ENCODE results near the gene AXIN1. TPM values are rescaled to one million over a fixed set of nuclear protein-coding genes. Genes with fewer than 3 reads are reported as not detected.

AXIN1 gene
- total and polyA plus RNA-seq, 9 of the 15 experiments (the other 6 are each of a cell fraction or from before 2014, with no cell fraction given) = 0.42 to 58.0 (median 25.9) TPM

GRCh38 chr16:396605-397004, 44.1 kb upstream of the AXIN1 start (continued):
- TF ChIP-seq PREB (CRISPR knock-in tag; IDR thresholded peaks at IDR 0.05) (no peak), RERE (CRISPR knock-in tag; IDR thresholded peaks at IDR 0.05; ENCODE audit: borderline replicate concordance) (no peak), NR4A1 (CRISPR knock-in tag; IDR thresholded peaks at IDR 0.05) (no peak), NR4A1 (tag; IDR thresholded peaks at IDR 0.05) (no peak), PRDM10 (IDR thresholded peaks at IDR 0.05; ENCODE audit: partially characterized antibody) (no peak), PCBP1 (IDR thresholded peaks at IDR 0.05; ENCODE audit: low read depth, low read length, poor library complexity, severe bottlenecking) (no peak), ZBTB34 (CRISPR knock-in tag; IDR thresholded peaks at IDR 0.05) (no peak), PKNOX1 (IDR thresholded peaks at IDR 0.05) (no peak), ZNF280B (CRISPR knock-in tag; IDR thresholded peaks at IDR 0.05) (no peak), ZNF134 (CRISPR knock-in tag; conservative IDR thresholded peaks at IDR 0.05) (no peak), ATF4 (CRISPR knock-in tag; IDR thresholded peaks at IDR 0.05) (no peak), PHF21A (IDR thresholded peaks at IDR 0.05; ENCODE audit: borderline replicate concordance, low read depth) (no peak)

Data from K562 (cell line).